Activated CD4-positive, alpha-beta memory T cell treated with anti-CD3 and anti-CD28 coated beads, Interleukin-2, amount 10 ng/mL, durations not matched to agents 7 days and 5 days (primary cell): Measurements from ENCODE around the gene RAPGEFL1. TPM values are rescaled to one million over a fixed set of nuclear protein-coding genes. Genes with fewer than 3 reads are reported as not detected.

Experiments used
- CTCF ChIA-PET: fragments of 350-600 bp; sonication (Branson Sonifier 250); formaldehyde crosslinking; loops from one replicate; lab custom pipeline; 2021; ENCODE audit warnings: antibody characterized with exemption, inconsistent platforms; lab: Charles Lee
- POLR2A ChIA-PET: fragments of 350-600 bp; sonication (Branson Sonifier 250); formaldehyde crosslinking; loops from one replicate; lab custom pipeline; 2021; ENCODE audit warnings: antibody characterized with exemption; lab: Charles Lee
- DNase-seq: peaks from one replicate; pipeline ENCODE4 v3.0.0-alpha.2; 2020
- H3K27ac Mint-ChIP-seq: one replicate; pipeline ENCODE4 v1.8.0; 2021; ENCODE audit warnings: mild to moderate bottlenecking, mixed read lengths
- H3K27me3 Mint-ChIP-seq: one replicate; pipeline ENCODE4 v1.8.0; 2021; ENCODE audit warnings: mixed read lengths
- H3K36me3 Mint-ChIP-seq: one replicate; pipeline ENCODE4 v1.8.0; 2021; ENCODE audit warnings: low read depth, mixed read lengths
- H3K4me1 Mint-ChIP-seq: one replicate; pipeline ENCODE4 v1.8.0; 2021; ENCODE audit warnings: mixed read lengths
- H3K4me3 Mint-ChIP-seq: one replicate; pipeline ENCODE4 v1.8.0; 2021; ENCODE audit warnings: mild to moderate bottlenecking, mixed read lengths
- H3K9me3 Mint-ChIP-seq: one replicate; pipeline ENCODE4 v1.8.0; 2021; ENCODE audit warnings: mixed read lengths
- total RNA-seq, 2 experiments: library from RNA; stranded (reverse); gene quantifications; one replicate each; pipeline ENCODE4 v1.2.3, GENCODE V29; 2021

The RAPGEFL1 gene
- total RNA-seq, 2 experiments from 2014 or later = 4.7 to 6.0 TPM

DNA sequence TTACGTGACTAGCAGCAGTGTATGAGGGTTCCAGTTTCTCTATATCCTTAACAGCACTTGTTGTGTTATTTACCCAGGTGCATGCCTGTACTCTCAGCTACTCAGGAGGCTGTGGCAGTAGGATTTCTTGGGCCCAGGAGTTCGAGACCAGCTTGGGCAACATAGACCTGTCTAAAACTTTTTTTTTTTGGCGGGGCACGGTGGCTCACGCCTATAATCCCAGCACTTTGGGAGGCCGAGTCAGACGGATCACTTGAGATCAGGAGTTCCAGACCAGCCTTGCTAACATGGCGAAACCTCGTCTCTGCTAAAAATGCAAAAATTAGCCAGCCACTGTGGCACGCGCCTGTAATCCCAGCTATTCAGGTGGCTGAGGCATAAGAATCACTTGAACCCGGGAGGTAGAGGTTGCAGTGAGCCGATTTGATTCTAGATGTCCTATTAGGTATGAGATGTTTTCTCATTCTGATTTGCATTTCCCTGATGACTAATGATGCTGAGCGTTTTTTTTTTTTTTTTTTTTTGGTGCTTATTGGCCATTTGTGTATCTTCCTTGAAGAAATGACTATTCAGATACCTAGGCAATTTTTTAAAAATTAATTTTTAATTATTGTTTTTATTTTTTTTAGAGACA is 23.6 kb upstream of the RAPGEFL1 start:
- ChIA-PET CTCF (interaction anchor here (0.5 to 2.2 kb wide), 5 partner anchors 11 to 172 kb away, joined by 3 to 13 read pairs (median 3); no protein-coding TSS in a partner anchor), POLR2A (interaction anchor here (1.0 kb wide), 1 partner anchor 12 kb away, joined by 3 read pairs; no protein-coding TSS in a partner anchor)
- Mint-ChIP-seq H3K4me3 (no peak overlapping the region), H3K27me3 (no peaks in the 10 kb centered on the region), H3K36me3 (peaks cover 53% of the 10 kb centered on the region), H3K9me3 (no peaks in the 10 kb centered on the region), H3K27ac (peak overlapping the region; percentile 75), H3K4me1 (peaks cover 28% of the 10 kb centered on the region)
- no peak for DNase-seq

DNA sequence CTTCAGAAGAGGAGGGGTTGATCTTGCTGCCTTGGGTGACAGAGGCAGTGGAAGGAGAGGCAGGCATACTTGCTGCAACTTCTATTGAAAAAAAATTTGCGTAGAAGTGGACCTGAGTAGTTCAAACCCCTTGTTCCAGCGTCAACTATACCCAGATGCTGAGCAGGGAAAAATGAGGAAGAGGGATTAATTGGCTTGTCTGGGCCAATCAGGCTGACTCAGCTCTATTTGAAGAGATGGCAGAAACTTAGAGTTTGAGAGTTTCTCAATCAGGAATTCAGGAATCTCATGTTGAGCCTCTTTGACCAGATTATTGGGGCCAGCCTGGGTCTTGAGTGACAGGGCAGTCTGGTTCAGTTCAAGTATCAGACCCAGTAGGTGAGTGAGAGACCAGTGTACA is 19.3 kb upstream of the RAPGEFL1 start:
- POLR2A ChIA-PET = interaction anchor here (0.8 kb wide), 1 partner anchor 34 kb away, joined by 3 read pairs; no protein-coding TSS in a partner anchor
- DNase-seq = no peak
- H3K27ac Mint-ChIP-seq = no peak overlapping the region

GRCh38 chr17:40158438-40159013 is 18.7 kb upstream of the RAPGEFL1 start:
- H3K36me3 Mint-ChIP-seq = peaks cover 41% of the 10 kb centered on the region
- no peaks in the 10 kb centered on the region for H3K27me3 Mint-ChIP-seq
- no peak overlapping the region for H3K4me3 Mint-ChIP-seq
- ChIA-PET POLR2A (interaction anchor here (0.8 to 1.2 kb wide), 3 partner anchors 10 to 33 kb away, joined by 3 to 4 read pairs (median 3); no protein-coding TSS in a partner anchor), CTCF (interaction anchor here (0.6 to 1.6 kb wide), 2 partner anchors 10 to 46 kb away, joined by 3 to 4 read pairs; no protein-coding TSS in a partner anchor)
- no peak overlapping the region for H3K27ac Mint-ChIP-seq
- H3K9me3 Mint-ChIP-seq = no peaks in the 10 kb centered on the region
- DNase-seq = no peak
- peaks cover 10% of the 10 kb centered on the region for H3K4me1 Mint-ChIP-seq

More for the DNA sequence above, 19.3 kb upstream of the RAPGEFL1 start:
- no peaks in the 10 kb centered on the region for H3K9me3 Mint-ChIP-seq
- no peak overlapping the region for H3K4me3 Mint-ChIP-seq
- peaks cover 42% of the 10 kb centered on the region for H3K36me3 Mint-ChIP-seq
- H3K27me3 Mint-ChIP-seq = no peaks in the 10 kb centered on the region
- H3K4me1 Mint-ChIP-seq = peaks cover 15% of the 10 kb centered on the region
- CTCF ChIA-PET = interaction anchor here (0.6 to 1.6 kb wide), 2 partner anchors 11 to 45 kb away, joined by 3 to 4 read pairs; no protein-coding TSS in a partner anchor

- Mint-ChIP-seq H3K4me3 (no peak overlapping the region), H3K4me1 (peaks cover 5% of the 10 kb centered on the region), H3K36me3 (peaks cover 41% of the 10 kb centered on the region), H3K9me3 (no peaks in the 10 kb centered on the region), H3K27ac (no peak overlapping the region), H3K27me3 (no peaks in the 10 kb centered on the region)
- ChIA-PET POLR2A (interaction anchor here (1.2 kb wide), 1 partner anchor 11 kb away, joined by 4 read pairs; no protein-coding TSS in a partner anchor), CTCF (interaction anchor here (1.5 kb wide), 1 partner anchor 46 kb away, joined by 5 read pairs; no protein-coding TSS in a partner anchor)
- no peak for DNase-seq
These were observed 17.8 kb upstream of the RAPGEFL1 start for GRCh38 chr17:40159456-40159855.

GRCh38 chr17:40167685-40168261 is 9.5 kb upstream of the RAPGEFL1 start:
- Mint-ChIP-seq H3K27me3 (no peaks in the 10 kb centered on the region), H3K27ac (peak overlapping the region; percentile 9), H3K4me1 (peaks cover 5% of the 10 kb centered on the region), H3K36me3 (peaks cover 73% of the 10 kb centered on the region), H3K9me3 (no peaks in the 10 kb centered on the region), H3K4me3 (no peak overlapping the region)
- ChIA-PET CTCF (interaction anchor here (0.6 to 5.8 kb wide), 20 partner anchors 12 to 167 kb away, joined by 3 to 104 read pairs (median 6); partner anchors contain the start of genes CASC3, MED24, RAPGEFL1 and WIPF2), POLR2A (interaction anchor here (0.8 to 3.0 kb wide), 6 partner anchors 9 to 55 kb away, joined by 3 to 21 read pairs (median 8); no protein-coding TSS in a partner anchor)
- no peak for DNase-seq

- Mint-ChIP-seq H3K4me1 (peaks cover 5% of the 10 kb centered on the region), H3K9me3 (no peaks in the 10 kb centered on the region), H3K27me3 (no peaks in the 10 kb centered on the region), H3K4me3 (no peak overlapping the region), H3K36me3 (peaks cover 74% of the 10 kb centered on the region), H3K27ac (peak overlapping the region; percentile 58)
- POLR2A ChIA-PET = interaction anchor here (0.8 to 3.0 kb wide), 8 partner anchors 8 to 55 kb away, joined by 3 to 21 read pairs (median 6); no protein-coding TSS in a partner anchor
- CTCF ChIA-PET = interaction anchor here (0.6 to 5.8 kb wide), 34 partner anchors 10 to 188 kb away, joined by 3 to 104 read pairs (median 5); partner anchors contain the start of genes CASC3, MED24, NR1D1 and PSMD3
- peak; percentile 32 for DNase-seq
These were observed 8.9 kb upstream of the RAPGEFL1 start for GRCh38 chr17:40168262-40168832.

DNA sequence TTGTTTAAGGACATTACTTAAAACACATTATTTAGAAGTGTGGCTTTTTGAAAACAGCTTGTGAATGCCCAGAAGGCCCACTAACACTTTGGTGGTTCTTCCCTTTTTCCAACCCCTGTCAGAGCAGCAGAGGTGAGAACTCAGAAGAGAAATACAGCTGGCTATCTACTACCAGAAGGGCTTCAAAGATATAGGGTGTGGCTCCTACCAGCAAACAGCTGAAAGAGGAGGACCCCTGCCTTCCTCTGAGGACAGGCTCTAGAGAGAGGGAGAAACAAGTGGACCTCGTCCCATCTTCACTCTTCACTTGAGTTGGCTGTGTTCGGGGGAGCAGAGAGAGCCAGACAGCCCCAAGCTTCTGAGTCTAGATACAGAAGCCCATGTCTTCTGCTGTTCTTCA is 6.9 kb upstream of the RAPGEFL1 start:
- H3K4me1 Mint-ChIP-seq = peaks cover 5% of the 10 kb centered on the region
- H3K9me3 Mint-ChIP-seq = no peaks in the 10 kb centered on the region
- H3K36me3 Mint-ChIP-seq = peaks cover 75% of the 10 kb centered on the region
- H3K27ac Mint-ChIP-seq = no peak overlapping the region
- CTCF ChIA-PET = interaction anchor here (0.7 to 1.4 kb wide), 2 partner anchors 57 to 106 kb away, joined by 3 to 13 read pairs; no protein-coding TSS in a partner anchor
- no peaks in the 10 kb centered on the region for H3K27me3 Mint-ChIP-seq
- POLR2A ChIA-PET = interaction anchor here (1.1 kb wide), 1 partner anchor 9 kb away, joined by 3 read pairs; no protein-coding TSS in a partner anchor
- DNase-seq = no peak
- H3K4me3 Mint-ChIP-seq = no peak overlapping the region

- Mint-ChIP-seq H3K27me3 (no peaks in the 10 kb centered on the region), H3K9me3 (no peaks in the 10 kb centered on the region), H3K4me1 (peaks cover 7% of the 10 kb centered on the region), H3K4me3 (no peak overlapping the region), H3K27ac (no peak overlapping the region), H3K36me3 (peaks cover 68% of the 10 kb centered on the region)
- POLR2A ChIA-PET = no interaction called here
- no peak for DNase-seq
- CTCF ChIA-PET = no interaction called here
These were observed 5.5 kb upstream of the RAPGEFL1 start for GRCh38 chr17:40171750-40172149.

- Mint-ChIP-seq H3K9me3 (no peaks in the 10 kb centered on the region), H3K27me3 (no peaks in the 10 kb centered on the region), H3K36me3 (peaks cover 59% of the 10 kb centered on the region), H3K4me3 (no peak overlapping the region), H3K4me1 (peaks cover 10% of the 10 kb centered on the region), H3K27ac (no peak overlapping the region)
- CTCF ChIA-PET = interaction anchor here (0.7 to 3.1 kb wide), 4 partner anchors 60 to 117 kb away, joined by 4 to 13 read pairs (median 6); no protein-coding TSS in a partner anchor
- no peak for DNase-seq
- POLR2A ChIA-PET = interaction anchor here (1.3 kb wide), 1 partner anchor 60 kb away, joined by 3 read pairs; no protein-coding TSS in a partner anchor
These were observed 4.0 kb upstream of the RAPGEFL1 start for GRCh38 chr17:40173091-40173777.

GRCh38 chr17:40173778-40174135 is 3.5 kb upstream of the RAPGEFL1 start:
- Mint-ChIP-seq H3K4me1 (peaks cover 7% of the 10 kb centered on the region), H3K27me3 (no peaks in the 10 kb centered on the region), H3K27ac (no peak overlapping the region), H3K9me3 (no peaks in the 10 kb centered on the region), H3K4me3 (no peak overlapping the region), H3K36me3 (peaks cover 54% of the 10 kb centered on the region)
- DNase-seq = no peak
- ChIA-PET CTCF (interaction anchor here (0.7 to 3.1 kb wide), 4 partner anchors 61 to 116 kb away, joined by 4 to 13 read pairs (median 6); no protein-coding TSS in a partner anchor), POLR2A (interaction anchor here (1.3 kb wide), 1 partner anchor 60 kb away, joined by 3 read pairs; no protein-coding TSS in a partner anchor)

DNA sequence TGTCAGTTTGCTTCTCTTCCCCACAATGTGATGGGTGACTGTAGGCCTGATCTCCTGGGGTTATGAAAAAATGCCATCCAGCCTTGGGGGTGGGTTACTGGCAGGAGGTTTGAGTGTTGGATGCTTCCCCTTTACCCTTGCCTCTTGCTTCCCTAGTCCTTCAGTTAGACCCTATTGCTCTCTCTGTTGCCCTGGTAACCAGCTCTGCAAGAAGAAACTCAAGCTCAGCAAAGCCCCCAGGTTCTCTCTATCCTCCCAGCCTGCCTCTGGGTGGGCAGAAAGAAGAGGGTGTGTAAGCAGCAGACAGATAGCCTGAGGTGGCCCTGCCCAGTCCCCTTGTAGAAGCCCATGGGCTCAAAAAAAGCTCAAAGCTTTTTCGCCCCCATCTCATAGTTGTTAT is 2.8 kb upstream of the RAPGEFL1 start:
- H3K27me3 Mint-ChIP-seq = no peaks in the 10 kb centered on the region
- H3K36me3 Mint-ChIP-seq = peaks cover 47% of the 10 kb centered on the region
- H3K4me1 Mint-ChIP-seq = peaks cover 7% of the 10 kb centered on the region
- ChIA-PET CTCF (interaction anchor here (0.6 to 3.1 kb wide), 5 partner anchors 11 to 179 kb away, joined by 3 to 13 read pairs (median 4); no protein-coding TSS in a partner anchor), POLR2A (interaction anchor here (1.3 to 1.4 kb wide), 2 partner anchors 22 to 61 kb away, joined by 3 read pairs; no protein-coding TSS in a partner anchor)
- no peak overlapping the region for H3K27ac Mint-ChIP-seq
- no peaks in the 10 kb centered on the region for H3K9me3 Mint-ChIP-seq
- no peak for DNase-seq
- no peak overlapping the region for H3K4me3 Mint-ChIP-seq
